ENCODE results near the gene ID3. TPM values are rescaled to one million over a fixed set of nuclear protein-coding genes. Genes with fewer than 3 reads are reported as not detected.

ID3 gene
- total RNA-seq, 1 experiment from 2014 or later, result 92.5 TPM

DNA sequence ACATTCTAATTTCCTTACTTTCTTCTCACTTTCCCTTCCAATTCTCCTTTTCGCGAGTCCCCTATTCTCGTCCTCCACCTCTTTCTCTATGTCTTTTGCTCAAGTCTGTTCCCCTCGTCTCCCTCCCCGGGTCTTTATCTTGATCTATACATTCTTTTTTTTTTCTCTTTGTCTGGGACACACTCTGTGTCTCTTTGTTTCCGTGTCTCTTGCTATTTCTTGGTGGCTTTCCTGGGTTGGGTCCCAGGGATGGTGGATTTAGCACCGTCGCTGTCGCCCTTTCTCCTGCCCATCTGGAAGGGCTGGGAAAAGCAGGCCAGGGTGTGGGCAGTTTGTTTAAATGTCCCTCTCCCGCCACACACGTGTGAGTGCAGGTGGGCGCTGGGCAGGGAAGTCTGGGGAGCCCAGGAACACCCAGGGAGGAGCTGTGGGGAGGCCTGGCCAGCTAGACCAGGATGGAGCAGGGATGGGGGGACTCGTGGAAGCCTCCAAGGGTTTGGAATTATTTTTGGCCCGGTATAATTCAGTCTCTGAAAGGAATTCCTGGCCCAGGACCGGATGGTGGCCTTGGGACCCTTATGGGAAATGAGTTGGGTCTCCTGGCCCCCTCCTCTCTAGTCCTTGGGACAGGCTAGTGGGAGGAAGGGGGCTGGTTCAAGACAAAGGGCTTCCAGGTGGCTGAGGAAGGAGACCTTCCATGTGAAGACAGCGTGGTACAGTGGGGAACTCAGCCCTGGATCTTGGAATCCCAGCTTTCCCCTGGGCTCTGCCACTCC is 9.5 kb upstream of the ID3 start:
- no peak for ATAC-seq
- TF ChIP-seq CTCF (conservative IDR thresholded peaks at IDR 0.05; ENCODE audit: low read depth, low read length) (no peak), EZH2phosphoT487 (IDR thresholded peaks at IDR 0.05; ENCODE audit: borderline replicate concordance, low read length) (no peak), EZH2 (IDR thresholded peaks at IDR 0.05; ENCODE audit: low read length, unreplicated experiment) (no peak)
- Histone ChIP-seq H3K36me3 (ENCODE audit: low read depth, low read length) (no peaks in the 10 kb centered on the region), H3K4me3 (ENCODE audit: low read length) (no peak overlapping the region), H3K79me2 (ENCODE audit: low read length) (no peaks in the 10 kb centered on the region), H3K9me2 (replicated peaks; ENCODE audit: low read length) (no peaks in the 10 kb centered on the region), H4K20me1 (ENCODE audit: low read length) (no peaks in the 10 kb centered on the region), H3K27me3 (ENCODE audit: low read length) (no peaks in the 10 kb centered on the region), H3K27ac (ENCODE audit: low read length) (no peak overlapping the region), H3K4me2 (ENCODE audit: low read length) (no peak overlapping the region), H3K4me1 (ENCODE audit: insufficient read depth, low read length) (no peaks in the 10 kb centered on the region), H3K9ac (ENCODE audit: low read length) (no peak overlapping the region), H3K9me3 (ENCODE audit: low read length) (no peaks in the 10 kb centered on the region), H2AFZ (ENCODE audit: low read length) (0 out of 2 replicates have a peak overlapping the region, but pooled peaks have one; percentile 38), H3F3A (ENCODE audit: low read length, unreplicated experiment) (no peaks in the 10 kb centered on the region)
- DNase-seq, result no peak
- ChIA-PET CTCF (no interaction called here), POLR2A (ENCODE audit: unreplicated experiment) (no interaction called here)
- intact Hi-C loops (cut with micrococcal nuclease), result no loop called here
- no TSS peak for BruUV-seq (replicated peaks)

DNA sequence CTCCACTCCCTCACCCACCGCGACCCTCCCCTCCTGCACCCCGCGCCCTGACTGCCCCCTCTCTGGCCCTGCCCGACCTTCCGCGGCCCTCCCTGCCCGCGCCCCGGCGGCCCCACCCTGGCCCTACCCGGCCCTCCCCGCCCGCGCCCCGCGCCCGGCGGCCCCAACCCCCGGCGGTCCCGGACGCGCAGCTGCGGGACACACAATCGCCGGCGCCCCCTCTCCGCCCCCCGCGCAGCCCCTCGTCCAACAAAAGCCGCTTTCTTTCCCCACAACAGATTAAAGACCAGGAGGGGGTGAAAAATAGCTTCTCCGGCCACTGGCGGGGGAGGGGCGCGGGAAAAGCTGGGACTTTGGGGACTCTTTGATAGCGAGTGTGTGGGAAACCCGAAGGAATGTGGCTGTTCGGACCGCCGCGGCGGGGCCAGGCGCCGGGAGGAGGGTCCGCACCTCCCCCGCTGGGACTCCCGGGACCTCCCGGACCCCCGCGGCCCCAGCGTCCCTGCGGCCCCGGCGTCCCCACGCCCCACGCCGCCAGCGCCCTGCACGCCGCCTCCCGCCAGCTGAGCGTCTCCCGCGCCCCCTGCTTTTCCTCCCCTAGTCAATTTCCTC is 8.8 kb upstream of the ID3 start:
- no peaks in the 10 kb centered on the region for H3K9me2 ChIP-seq (replicated peaks; ENCODE audit: low read length)
- BruUV-seq (replicated peaks), result no TSS peak
- no peaks in the 10 kb centered on the region for H3K27me3 ChIP-seq (ENCODE audit: low read length)
- no peak overlapping the region for H3K9ac ChIP-seq (ENCODE audit: low read length)
- no peak for TF ChIP-seq EZH2 (IDR thresholded peaks at IDR 0.05; ENCODE audit: low read length, unreplicated experiment)
- TF ChIP-seq CTCF (conservative IDR thresholded peaks at IDR 0.05; ENCODE audit: low read depth, low read length), result no peak
- no peak for TF ChIP-seq EZH2phosphoT487 (IDR thresholded peaks at IDR 0.05; ENCODE audit: borderline replicate concordance, low read length)
- H3K4me3 ChIP-seq (ENCODE audit: low read length), result no peak overlapping the region
- H3F3A ChIP-seq (ENCODE audit: low read length, unreplicated experiment), result no peaks in the 10 kb centered on the region
- no peak overlapping the region for H3K4me2 ChIP-seq (ENCODE audit: low read length)
- H3K27ac ChIP-seq (ENCODE audit: low read length), result no peak overlapping the region
- DNase-seq (no peak), ATAC-seq (0 out of 2 replicates have a peak, but pooled peaks have one; percentile 15)
- H3K4me1 ChIP-seq (ENCODE audit: insufficient read depth, low read length), result no peaks in the 10 kb centered on the region
- intact Hi-C loops (cut with micrococcal nuclease), result no loop called here
- no peaks in the 10 kb centered on the region for H4K20me1 ChIP-seq (ENCODE audit: low read length)
- no peaks in the 10 kb centered on the region for H3K79me2 ChIP-seq (ENCODE audit: low read length)
- no peaks in the 10 kb centered on the region for H3K36me3 ChIP-seq (ENCODE audit: low read depth, low read length)
- 0 out of 2 replicates have a peak overlapping the region, but pooled peaks have one; percentile 38 for H2AFZ ChIP-seq (ENCODE audit: low read length)
- H3K9me3 ChIP-seq (ENCODE audit: low read length), result no peaks in the 10 kb centered on the region
- ChIA-PET POLR2A (ENCODE audit: unreplicated experiment) (no interaction called here), CTCF (no interaction called here)

DNA sequence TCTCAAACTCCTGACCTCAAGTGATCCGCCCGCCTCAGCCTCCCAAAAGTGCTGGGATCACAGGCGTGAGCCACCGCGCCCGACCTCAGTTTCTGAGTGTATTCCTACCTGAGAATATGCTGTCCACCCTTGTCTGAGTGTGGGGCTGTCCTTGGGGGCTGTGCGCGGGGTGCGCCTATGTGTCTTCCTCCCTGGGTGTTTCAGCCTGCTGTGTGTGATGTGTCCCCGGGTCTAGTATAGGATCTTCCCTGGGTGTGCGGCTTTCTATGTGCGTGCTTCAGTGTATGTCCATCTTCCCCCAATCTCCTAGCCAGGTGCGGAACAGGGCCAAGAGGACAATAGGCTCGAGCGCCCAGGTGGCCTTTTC is 8.3 kb upstream of the ID3 start:
- Histone ChIP-seq H3F3A (ENCODE audit: low read length, unreplicated experiment) (no peaks in the 10 kb centered on the region), H3K27ac (ENCODE audit: low read length) (no peak overlapping the region), H3K27me3 (ENCODE audit: low read length) (no peaks in the 10 kb centered on the region), H3K36me3 (ENCODE audit: low read depth, low read length) (no peaks in the 10 kb centered on the region), H3K4me2 (ENCODE audit: low read length) (no peak overlapping the region), H2AFZ (ENCODE audit: low read length) (no peak overlapping the region), H3K9me2 (replicated peaks; ENCODE audit: low read length) (no peaks in the 10 kb centered on the region), H3K4me3 (ENCODE audit: low read length) (no peak overlapping the region), H3K9ac (ENCODE audit: low read length) (no peak overlapping the region), H3K79me2 (ENCODE audit: low read length) (no peaks in the 10 kb centered on the region), H3K4me1 (ENCODE audit: insufficient read depth, low read length) (0 out of 2 replicates have a peak, but pooled peaks cover 4% of the 10 kb centered on the region), H3K9me3 (ENCODE audit: low read length) (no peaks in the 10 kb centered on the region), H4K20me1 (ENCODE audit: low read length) (no peaks in the 10 kb centered on the region)
- TF ChIP-seq CTCF (conservative IDR thresholded peaks at IDR 0.05; ENCODE audit: low read depth, low read length), result no peak
- TF ChIP-seq EZH2phosphoT487 (IDR thresholded peaks at IDR 0.05; ENCODE audit: borderline replicate concordance, low read length), result no peak
- TF ChIP-seq EZH2 (IDR thresholded peaks at IDR 0.05; ENCODE audit: low read length, unreplicated experiment), result no peak
- intact Hi-C loops (cut with micrococcal nuclease), result no loop called here
- CTCF ChIA-PET, result no interaction called here
- no TSS peak for BruUV-seq (replicated peaks)
- DNase-seq (no peak), ATAC-seq (no peak; the same call in 1 of the 2 replicates)
- POLR2A ChIA-PET (ENCODE audit: unreplicated experiment), result no interaction called here
